Liver (tissue), 9 donors: ENCODE data around the gene DDIT4. TPM values are rescaled to one million over a fixed set of nuclear protein-coding genes. Genes with fewer than 3 reads are reported as not detected.

Experiments
- DNase-seq: peaks from one replicate; pipeline ENCODE4 v3.0.0-alpha.2; 2017; ENCODE audit warnings: low spot score
- H3K27ac ChIP-seq, 2 donors: one replicate each; pipeline ENCODE4 v1.7.0; 2013; ENCODE audit warnings: inconsistent platforms in 2 of 2, low read length in 2 of 2, control low read depth in 1 of 2, low read depth in 1 of 2, mild to moderate bottlenecking in 1 of 2
- H3K27me3 ChIP-seq, 4 donors: one replicate each; pipeline versions ENCODE4 v1.6.1 to v1.7.0; 2013; ENCODE audit warnings: low read length in 3 of 4, inconsistent platforms in 1 of 4, mild to moderate bottlenecking in 1 of 4, moderate library complexity in 1 of 4; ENCODE audit not compliant: control insufficient read depth in 4 of 4, insufficient read depth in 4 of 4
- H3K36me3 ChIP-seq, 4 donors: one replicate each; pipeline versions ENCODE4 v1.6.1 to v1.7.0; 2013; ENCODE audit warnings: low read length in 3 of 4, mild to moderate bottlenecking in 3 of 4, low read depth in 1 of 4, moderate library complexity in 1 of 4; ENCODE audit not compliant: control insufficient read depth in 4 of 4, insufficient read depth in 3 of 4
- H3K4me1 ChIP-seq, 4 donors: one replicate each; pipeline versions ENCODE4 v1.6.1 to v1.7.0; 2013; ENCODE audit warnings: low read length in 3 of 4, mild to moderate bottlenecking in 3 of 4, moderate library complexity in 1 of 4; ENCODE audit not compliant: control insufficient read depth in 4 of 4, insufficient read depth in 4 of 4
- H3K4me3 ChIP-seq, 3 donors: one replicate each; pipeline versions ENCODE4 v1.6.1 to v1.7.0; 2013; ENCODE audit warnings: low read length in 3 of 3, control low read depth in 1 of 3, low read depth in 1 of 3, mild to moderate bottlenecking in 1 of 3
- H3K9ac ChIP-seq, 2 donors: one replicate each; pipeline ENCODE4 v1.7.0; 2013; ENCODE audit warnings: low read length in 2 of 2, mild to moderate bottlenecking in 2 of 2, moderate library complexity in 2 of 2, control low read depth in 1 of 2, low read depth in 1 of 2
- H3K9me3 ChIP-seq, 4 donors: one replicate each; pipeline versions ENCODE4 v1.6.1 to v1.7.0; 2013; ENCODE audit warnings: low read length in 3 of 4; ENCODE audit not compliant: control insufficient read depth in 4 of 4
- EGR1 ChIP-seq, 2 donors: IDR thresholded peaks; 2 replicates each; pipeline ENCODE4 v1.6.1; 2016 to 2018; ENCODE audit warnings: antibody characterized with exemption in 2 of 2, low read depth in 2 of 2
- FOXA1 ChIP-seq: IDR thresholded peaks from 2 replicates; pipeline ENCODE4 v1.6.1; 2016; ENCODE audit warnings: antibody characterized with exemption
- FOXA2 ChIP-seq: IDR thresholded peaks from 2 replicates; pipeline ENCODE4 v1.6.1; 2016; ENCODE audit warnings: antibody characterized with exemption
- GABPA ChIP-seq, 2 donors: IDR thresholded peaks in 1 of 2; conservative IDR thresholded peaks in 1 of 2; 2 replicates each; pipeline ENCODE4 v1.6.1; 2016; ENCODE audit warnings: antibody characterized with exemption in 2 of 2, mild to moderate bottlenecking in 1 of 2, moderate library complexity in 1 of 2
- HNF4G ChIP-seq: IDR thresholded peaks from 2 replicates; pipeline ENCODE4 v1.6.1; 2016; ENCODE audit warnings: antibody characterized with exemption
- JUND ChIP-seq, 2 donors: IDR thresholded peaks; 2 replicates each; pipeline ENCODE4 v1.6.1; 2016; ENCODE audit warnings: antibody characterized with exemption in 2 of 2
- NR2F2 ChIP-seq: IDR thresholded peaks from 2 replicates; pipeline ENCODE4 v1.6.1; 2016; ENCODE audit warnings: antibody characterized with exemption
- RAD21 ChIP-seq, 2 donors: IDR thresholded peaks; 2 replicates each; pipeline ENCODE4 v1.6.1; 2016; ENCODE audit warnings: antibody characterized with exemption in 2 of 2, mild to moderate bottlenecking in 2 of 2
- RXRA ChIP-seq, 2 donors: IDR thresholded peaks; 2 replicates each; pipeline ENCODE4 v1.6.1; 2017 to 2018; ENCODE audit warnings: antibody characterized with exemption in 2 of 2, mild to moderate bottlenecking in 1 of 2
- SP1 ChIP-seq: IDR thresholded peaks from 2 replicates; pipeline ENCODE4 v1.6.1; 2018; ENCODE audit warnings: antibody characterized with exemption, mild to moderate bottlenecking
- TAF1 ChIP-seq: conservative IDR thresholded peaks from 2 replicates; pipeline ENCODE4 v1.6.1; 2016; ENCODE audit warnings: antibody characterized with exemption, mild to moderate bottlenecking
- YY1 ChIP-seq: IDR thresholded peaks from 2 replicates; pipeline ENCODE4 v1.6.1; 2016; ENCODE audit warnings: antibody characterized with exemption, mild to moderate bottlenecking
- WGBS: extraction: QIAGEN DNeasy Blood & Tissue Kit; methylation state at CpG from one replicate; pipeline ENCODE4 v1.1.7; 2013; 5-methylcytosine and 5-hydroxymethylcytosine counted together
- polyA plus RNA-seq, 2 donors: library from polyadenylated mRNA; stranded (reverse) in 1 of 2; unstranded in 1 of 2; fragments of 200-250 nt in 1 of 2; fragments of >200 nt in 1 of 2; fragmentation: Nextera tagmentation in 1 of 2; extraction: Ambion mirVana in 1 of 2; gene quantifications; one replicate each; pipeline versions ENCODE4 v1.2.1 to v1.2.3, GENCODE V29; 2013 to 2015
- total RNA-seq, 2 donors: library from RNA; depleted of rRNA; stranded (reverse); fragments of >200 nt; gene quantifications; one replicate each; pipeline ENCODE4 v1.2.3, GENCODE V29; 2014
- TF ChIP-seq, protein P1 (sequence below): IDR thresholded peaks from 2 replicates; pipeline ENCODE4 v1.6.1; 2016; ENCODE audit warnings: antibody characterized with exemption
- TF ChIP-seq, protein P2 (sequence below): fragments of 150-350 bp; IDR thresholded peaks from 2 replicates; pipeline ENCODE4 v1.5.1; 2017; ENCODE audit warnings: improper control_type of control experiment, low read depth, low read length; ENCODE audit not compliant: missing input control
- TF ChIP-seq, protein P3 (sequence below): IDR thresholded peaks from 2 replicates; pipeline ENCODE4 v1.6.1; 2016; ENCODE audit warnings: antibody characterized with exemption
- TF ChIP-seq, protein P4 (sequence below): IDR thresholded peaks from 2 replicates; pipeline ENCODE4 v1.6.1; 2016; ENCODE audit warnings: antibody characterized with exemption
- TF ChIP-seq, protein P5 (sequence below): IDR thresholded peaks from 2 replicates; pipeline ENCODE4 v1.6.1; 2016; ENCODE audit warnings: antibody characterized with exemption, mild to moderate bottlenecking
- donor health status: healthy.
- donor health status: healthy.
- donor health status: healthy.
- donor health status: healthy.
- donor health status: healthy.

Gene DDIT4
- total and polyA plus RNA-seq, 4 donors, result 18.4 to 69.0 (median 43.7) TPM

DNA sequence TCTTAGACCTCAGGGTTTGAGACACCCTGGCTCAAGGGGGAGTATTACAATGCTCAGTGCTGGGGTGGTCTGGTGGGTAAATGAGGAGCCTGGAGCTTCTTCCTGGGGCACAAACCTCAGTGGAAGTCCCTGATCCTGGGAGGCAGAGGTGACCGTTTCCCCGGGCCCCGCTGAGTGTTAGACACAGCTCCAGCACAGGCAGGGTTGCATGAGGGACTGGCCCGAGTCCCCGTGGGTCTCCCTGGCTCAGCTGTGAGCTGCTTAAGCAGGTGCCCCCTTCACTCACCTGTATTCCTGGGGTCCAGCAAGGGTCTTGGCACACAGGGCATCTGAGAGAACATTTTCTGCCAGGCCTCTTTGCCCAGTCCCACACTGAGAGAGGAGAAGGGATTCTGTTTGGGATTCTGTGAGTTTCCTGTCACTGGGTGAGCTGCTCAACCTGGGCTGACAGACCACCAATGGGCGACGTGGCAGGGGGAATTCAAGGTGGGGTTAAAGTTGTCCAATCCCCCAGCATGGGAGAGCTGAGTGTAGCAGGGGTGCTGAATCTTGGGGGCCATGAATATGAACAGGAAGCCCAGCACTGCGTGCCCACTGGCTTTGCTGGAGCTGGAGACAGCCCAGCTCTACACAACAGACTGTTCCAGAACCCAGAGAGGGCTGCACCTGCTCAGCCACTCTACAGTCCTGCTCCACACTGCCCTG is 29.9 kb downstream of the DDIT4 start:
- Histone ChIP-seq H3K9ac (no peak overlapping the region), H3K27me3 (no peaks in the 10 kb centered on the region), H3K4me1 (peaks cover 0 to 8% (median 6%) of the 10 kb centered on the region in 4 donors), H3K36me3 (no peaks in the 10 kb centered on the region), H3K27ac (no peak overlapping the region), H3K4me3 (no peak overlapping the region), H3K9me3 (no peaks in the 10 kb centered on the region)
- 93% methylated on average over 8 of the region's 8 CpGs for WGBS
- DNase-seq, result no peak
- TF ChIP-seq HNF4G (no peak), NR2F2 (no peak), TAF1 (no peak), RAD21 (IDR thresholded peaks at IDR 0.05) (no peak), SP1 (no peak), RXRA (IDR thresholded peaks at IDR 0.05) (no peak), FOXA2 (no peak), EGR1 (IDR thresholded peaks at IDR 0.05; ENCODE audit: low read depth in 2 of 2) (no peak), YY1 (no peak), FOXA1 (no peak), GABPA (IDR thresholded peaks at IDR 0.05 in 1 of 2, conservative IDR thresholded peaks at IDR 0.05 in 1 of 2) (no peak), JUND (IDR thresholded peaks at IDR 0.05) (no peak)
- TF ChIP-seq, protein P1, sequence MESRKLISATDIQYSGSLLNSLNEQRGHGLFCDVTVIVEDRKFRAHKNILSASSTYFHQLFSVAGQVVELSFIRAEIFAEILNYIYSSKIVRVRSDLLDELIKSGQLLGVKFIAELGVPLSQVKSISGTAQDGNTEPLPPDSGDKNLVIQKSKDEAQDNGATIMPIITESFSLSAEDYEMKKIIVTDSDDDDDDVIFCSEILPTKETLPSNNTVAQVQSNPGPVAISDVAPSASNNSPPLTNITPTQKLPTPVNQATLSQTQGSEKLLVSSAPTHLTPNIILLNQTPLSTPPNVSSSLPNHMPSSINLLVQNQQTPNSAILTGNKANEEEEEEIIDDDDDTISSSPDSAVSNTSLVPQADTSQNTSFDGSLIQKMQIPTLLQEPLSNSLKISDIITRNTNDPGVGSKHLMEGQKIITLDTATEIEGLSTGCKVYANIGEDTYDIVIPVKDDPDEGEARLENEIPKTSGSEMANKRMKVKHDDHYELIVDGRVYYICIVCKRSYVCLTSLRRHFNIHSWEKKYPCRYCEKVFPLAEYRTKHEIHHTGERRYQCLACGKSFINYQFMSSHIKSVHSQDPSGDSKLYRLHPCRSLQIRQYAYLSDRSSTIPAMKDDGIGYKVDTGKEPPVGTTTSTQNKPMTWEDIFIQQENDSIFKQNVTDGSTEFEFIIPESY, result no peak
- TF ChIP-seq, protein P2, sequence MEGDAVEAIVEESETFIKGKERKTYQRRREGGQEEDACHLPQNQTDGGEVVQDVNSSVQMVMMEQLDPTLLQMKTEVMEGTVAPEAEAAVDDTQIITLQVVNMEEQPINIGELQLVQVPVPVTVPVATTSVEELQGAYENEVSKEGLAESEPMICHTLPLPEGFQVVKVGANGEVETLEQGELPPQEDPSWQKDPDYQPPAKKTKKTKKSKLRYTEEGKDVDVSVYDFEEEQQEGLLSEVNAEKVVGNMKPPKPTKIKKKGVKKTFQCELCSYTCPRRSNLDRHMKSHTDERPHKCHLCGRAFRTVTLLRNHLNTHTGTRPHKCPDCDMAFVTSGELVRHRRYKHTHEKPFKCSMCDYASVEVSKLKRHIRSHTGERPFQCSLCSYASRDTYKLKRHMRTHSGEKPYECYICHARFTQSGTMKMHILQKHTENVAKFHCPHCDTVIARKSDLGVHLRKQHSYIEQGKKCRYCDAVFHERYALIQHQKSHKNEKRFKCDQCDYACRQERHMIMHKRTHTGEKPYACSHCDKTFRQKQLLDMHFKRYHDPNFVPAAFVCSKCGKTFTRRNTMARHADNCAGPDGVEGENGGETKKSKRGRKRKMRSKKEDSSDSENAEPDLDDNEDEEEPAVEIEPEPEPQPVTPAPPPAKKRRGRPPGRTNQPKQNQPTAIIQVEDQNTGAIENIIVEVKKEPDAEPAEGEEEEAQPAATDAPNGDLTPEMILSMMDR, result no peak
- TF ChIP-seq, protein P3, sequence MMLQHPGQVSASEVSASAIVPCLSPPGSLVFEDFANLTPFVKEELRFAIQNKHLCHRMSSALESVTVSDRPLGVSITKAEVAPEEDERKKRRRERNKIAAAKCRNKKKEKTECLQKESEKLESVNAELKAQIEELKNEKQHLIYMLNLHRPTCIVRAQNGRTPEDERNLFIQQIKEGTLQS, result no peak
- TF ChIP-seq, protein P4, sequence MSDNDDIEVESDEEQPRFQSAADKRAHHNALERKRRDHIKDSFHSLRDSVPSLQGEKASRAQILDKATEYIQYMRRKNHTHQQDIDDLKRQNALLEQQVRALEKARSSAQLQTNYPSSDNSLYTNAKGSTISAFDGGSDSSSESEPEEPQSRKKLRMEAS, result no peak
- TF ChIP-seq, protein P5, sequence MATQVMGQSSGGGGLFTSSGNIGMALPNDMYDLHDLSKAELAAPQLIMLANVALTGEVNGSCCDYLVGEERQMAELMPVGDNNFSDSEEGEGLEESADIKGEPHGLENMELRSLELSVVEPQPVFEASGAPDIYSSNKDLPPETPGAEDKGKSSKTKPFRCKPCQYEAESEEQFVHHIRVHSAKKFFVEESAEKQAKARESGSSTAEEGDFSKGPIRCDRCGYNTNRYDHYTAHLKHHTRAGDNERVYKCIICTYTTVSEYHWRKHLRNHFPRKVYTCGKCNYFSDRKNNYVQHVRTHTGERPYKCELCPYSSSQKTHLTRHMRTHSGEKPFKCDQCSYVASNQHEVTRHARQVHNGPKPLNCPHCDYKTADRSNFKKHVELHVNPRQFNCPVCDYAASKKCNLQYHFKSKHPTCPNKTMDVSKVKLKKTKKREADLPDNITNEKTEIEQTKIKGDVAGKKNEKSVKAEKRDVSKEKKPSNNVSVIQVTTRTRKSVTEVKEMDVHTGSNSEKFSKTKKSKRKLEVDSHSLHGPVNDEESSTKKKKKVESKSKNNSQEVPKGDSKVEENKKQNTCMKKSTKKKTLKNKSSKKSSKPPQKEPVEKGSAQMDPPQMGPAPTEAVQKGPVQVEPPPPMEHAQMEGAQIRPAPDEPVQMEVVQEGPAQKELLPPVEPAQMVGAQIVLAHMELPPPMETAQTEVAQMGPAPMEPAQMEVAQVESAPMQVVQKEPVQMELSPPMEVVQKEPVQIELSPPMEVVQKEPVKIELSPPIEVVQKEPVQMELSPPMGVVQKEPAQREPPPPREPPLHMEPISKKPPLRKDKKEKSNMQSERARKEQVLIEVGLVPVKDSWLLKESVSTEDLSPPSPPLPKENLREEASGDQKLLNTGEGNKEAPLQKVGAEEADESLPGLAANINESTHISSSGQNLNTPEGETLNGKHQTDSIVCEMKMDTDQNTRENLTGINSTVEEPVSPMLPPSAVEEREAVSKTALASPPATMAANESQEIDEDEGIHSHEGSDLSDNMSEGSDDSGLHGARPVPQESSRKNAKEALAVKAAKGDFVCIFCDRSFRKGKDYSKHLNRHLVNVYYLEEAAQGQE, result no peak
